GM21423 (cell line): ENCODE data around the gene RNF223.
"Not testable (repeated sequence)": the region's sequence is repeated elsewhere in the genome, so short reads cannot be mapped to it uniquely, and the experiment has no call there.

Experiments
- ATAC-seq: cut with Tn5 transposase; IDR thresholded peaks from one replicate; pipeline ENCODE4 v1.9.1; 2021; ENCODE audit warnings: mild to moderate bottlenecking, moderate library complexity; ENCODE audit not compliant: unreplicated experiment

RNF223 gene

GRCh38 chr1:1031659-1032235 is 42.4 kb downstream of the RNF223 start:
- no peak for ATAC-seq

GRCh38 chr1:1030867-1031658 is 43.0 kb downstream of the RNF223 start:
- ATAC-seq = not testable (repeated sequence)

- no peak for ATAC-seq
These were observed 46.3 kb downstream of the RNF223 start for GRCh38 chr1:1027791-1028190.

- no peak for ATAC-seq
These were observed 47.3 kb downstream of the RNF223 start for GRCh38 chr1:1026599-1027413.

GRCh38 chr1:1025730-1026129 is 48.4 kb downstream of the RNF223 start:
- no peak for ATAC-seq

GRCh38 chr1:1024771-1025699 is 49.1 kb downstream of the RNF223 start:
- no peak for ATAC-seq

GRCh38 chr1:1024149-1024770 is 49.8 kb downstream of the RNF223 start:
- no peak for ATAC-seq

- ATAC-seq = no peak
These were observed 50.4 kb downstream of the RNF223 start for GRCh38 chr1:1023700-1024099.

- no peak for ATAC-seq
These were observed 51.6 kb downstream of the RNF223 start for GRCh38 chr1:1022302-1023009.

- no peak for ATAC-seq
These were observed 52.2 kb downstream of the RNF223 start for GRCh38 chr1:1021920-1022259.

- no peak for ATAC-seq
These were observed 52.8 kb downstream of the RNF223 start for GRCh38 chr1:1021010-1021919.
